ENCODE measurements around the gene SIRPB2.

The SIRPB2 gene

GRCh38 chr20:1438361-1438760 lies 52.9 kb downstream of the SIRPB2 start:
- no peak for FAIRE-seq

- FAIRE-seq = peak; percentile 24
These were observed 53.9 kb downstream of the SIRPB2 start for GRCh38 chr20:1437235-1437904.

- no peak for FAIRE-seq
These were observed 55.0 kb downstream of the SIRPB2 start for GRCh38 chr20:1436263-1436662.

- no peak for FAIRE-seq
These were observed 55.9 kb downstream of the SIRPB2 start for GRCh38 chr20:1435337-1435699.

GRCh38 chr20:1434571-1435336 lies 56.5 kb downstream of the SIRPB2 start:
- FAIRE-seq = no peak

- FAIRE-seq = no peak
These were observed 60.1 kb downstream of the SIRPB2 start for GRCh38 chr20:1431158-1431557.

- no peak for FAIRE-seq
These were observed 61.2 kb downstream of the SIRPB2 start for GRCh38 chr20:1430004-1430451.

GRCh38 chr20:1429143-1429728 lies 62.0 kb downstream of the SIRPB2 start:
- FAIRE-seq = no peak

GRCh38 chr20:1427457-1428054 lies 63.7 kb downstream of the SIRPB2 start:
- FAIRE-seq = no peak

GRCh38 chr20:1426231-1426849 lies 64.9 kb downstream of the SIRPB2 start:
- FAIRE-seq = no peak
